HCEC 1CT (cell line): Measurements from ENCODE around the gene CBLL1.

Experiments
- DNase-seq: peaks from one replicate; pipeline ENCODE4 v3.0.0-alpha.2; 2017

Gene CBLL1

GRCh38 chr7:107746006-107746405, 2.1 kb downstream of the CBLL1 start:
- DNase-seq: no peak

- DNase-seq: no peak
Observed at GRCh38 chr7:107751113-107751512, 7.2 kb downstream of the CBLL1 start.

DNA sequence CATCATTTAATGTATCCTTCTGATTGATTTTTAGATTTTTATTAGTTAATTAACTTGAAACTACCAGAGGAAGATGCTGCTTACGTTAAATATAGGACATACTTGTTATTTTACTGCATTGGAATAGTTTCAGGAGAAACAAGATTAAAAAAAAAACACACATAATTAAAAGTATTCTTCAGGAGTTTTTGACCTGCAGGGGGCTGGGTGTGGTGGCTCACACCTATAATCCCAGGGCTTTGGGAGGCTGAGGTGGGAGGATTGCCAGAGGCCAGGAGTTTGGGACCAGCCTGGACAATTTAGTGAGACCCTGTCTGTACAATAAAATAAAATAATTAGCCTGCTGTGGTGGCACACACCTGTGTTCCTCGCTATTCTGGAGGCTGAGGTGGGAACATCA, 10.7 kb downstream of the CBLL1 start:
- DNase-seq: no peak

DNA sequence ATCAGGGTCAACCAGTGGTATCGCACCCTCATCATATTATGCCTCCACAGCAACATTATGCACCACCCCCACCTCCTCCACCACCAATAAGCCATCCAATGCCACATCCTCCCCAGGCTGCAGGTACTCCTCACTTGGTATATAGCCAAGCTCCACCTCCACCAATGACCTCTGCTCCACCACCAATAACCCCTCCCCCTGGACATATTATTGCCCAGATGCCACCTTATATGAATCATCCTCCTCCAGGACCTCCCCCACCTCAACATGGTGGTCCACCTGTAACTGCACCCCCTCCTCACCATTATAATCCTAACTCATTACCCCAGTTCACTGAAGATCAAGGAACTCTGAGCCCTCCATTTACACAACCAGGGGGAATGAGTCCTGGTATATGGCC, 14.7 kb downstream of the CBLL1 start:
- DNase-seq: no peak

- no peak for DNase-seq
Observed at GRCh38 chr7:107767391-107767790, 23.4 kb downstream of the CBLL1 start.

GRCh38 chr7:107768263-107768662, 24.3 kb downstream of the CBLL1 start:
- no peak for DNase-seq

- no peak for DNase-seq
Observed at GRCh38 chr7:107773027-107773426, 29.1 kb downstream of the CBLL1 start.

GRCh38 chr7:107777702-107778101, 33.8 kb downstream of the CBLL1 start:
- no peak for DNase-seq

GRCh38 chr7:107778283-107778682, 34.3 kb downstream of the CBLL1 start:
- no peak for DNase-seq

DNA sequence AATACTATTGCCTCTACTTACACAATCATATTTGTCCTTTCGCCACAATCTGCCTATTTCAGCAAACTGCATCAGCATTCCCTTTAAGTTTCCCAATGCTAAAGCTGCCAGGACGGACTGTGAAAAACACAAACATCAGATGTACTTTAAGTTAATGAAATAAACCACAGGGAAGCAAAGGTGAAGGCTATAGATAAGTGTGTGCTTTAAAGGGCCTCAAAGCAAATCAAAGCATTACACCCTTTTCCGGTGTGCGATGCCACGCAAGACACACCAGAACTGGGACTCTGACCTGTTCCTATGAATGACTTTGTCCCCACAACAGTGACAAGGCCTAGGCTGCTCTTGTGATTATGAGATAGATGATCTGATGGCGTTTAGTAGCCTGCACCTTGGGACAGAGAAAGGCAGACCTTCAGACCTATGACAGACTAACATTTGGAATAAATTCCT, 35.7 kb downstream of the CBLL1 start:
- DNase-seq: no peak

GRCh38 chr7:107782374-107782773, 38.4 kb downstream of the CBLL1 start:
- no peak for DNase-seq

- no peak for DNase-seq
Observed at GRCh38 chr7:107783648-107784047, 39.7 kb downstream of the CBLL1 start.

- no peak for DNase-seq
Observed at GRCh38 chr7:107785170-107785569, 41.2 kb downstream of the CBLL1 start.

GRCh38 chr7:107785926-107786325, 42.0 kb downstream of the CBLL1 start:
- no peak for DNase-seq

GRCh38 chr7:107788216-107788615, 44.3 kb downstream of the CBLL1 start:
- DNase-seq: no peak

- DNase-seq: no peak
Observed at GRCh38 chr7:107788662-107789061, 44.7 kb downstream of the CBLL1 start.

DNA sequence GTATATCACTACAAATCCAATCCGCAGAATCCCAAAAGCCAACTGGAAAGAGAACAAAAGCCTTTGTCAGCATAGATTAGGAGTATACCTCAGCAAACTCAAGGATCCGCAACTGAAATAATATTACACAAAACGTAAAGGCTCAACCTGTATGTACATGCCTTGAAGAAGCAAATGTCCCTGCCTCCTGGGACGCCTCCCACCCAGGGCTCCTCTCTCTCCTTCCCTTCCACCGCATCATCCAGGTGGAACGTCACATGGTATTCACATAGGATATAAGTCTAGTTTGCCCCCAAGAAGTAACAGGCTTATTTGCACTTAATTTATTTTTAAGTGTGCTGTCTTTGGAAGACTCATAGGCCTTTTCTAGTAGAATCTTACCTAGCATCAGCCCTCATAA, 45.7 kb downstream of the CBLL1 start:
- DNase-seq: no peak

GRCh38 chr7:107792364-107792763, 48.4 kb downstream of the CBLL1 start:
- DNase-seq: no peak

DNA sequence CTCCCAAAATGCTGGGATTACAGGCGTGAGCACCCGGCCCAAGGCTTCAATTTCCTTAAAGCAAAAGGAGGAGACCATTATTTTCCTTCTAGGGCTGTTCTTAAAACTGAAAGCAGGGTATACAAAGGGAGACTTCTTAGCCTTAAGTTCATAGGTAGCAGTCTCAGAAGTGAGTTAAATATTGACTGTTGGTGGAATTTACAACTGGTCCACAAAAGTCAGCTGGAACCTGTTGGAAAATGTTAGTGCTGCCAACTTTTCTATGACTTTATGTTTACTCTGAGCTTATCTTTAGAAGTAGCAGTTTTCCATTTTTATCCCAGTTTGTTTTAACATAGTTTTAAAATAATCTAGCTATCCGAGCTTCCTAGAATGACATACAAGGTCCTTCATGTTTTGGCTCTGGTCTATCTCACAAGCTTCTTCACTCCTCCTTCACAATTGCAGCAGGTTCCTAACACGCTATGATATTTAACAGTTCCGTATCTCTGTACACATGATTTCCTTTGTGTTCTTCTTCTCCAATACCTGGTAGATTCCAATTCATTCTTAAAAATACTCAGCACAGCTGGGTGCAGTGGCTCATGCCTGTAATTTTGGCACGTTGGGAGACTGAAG, 55.8 kb downstream of the CBLL1 start:
- DNase-seq: no peak

GRCh38 chr7:107803009-107803610, 59.2 kb downstream of the CBLL1 start, which contains the start of gene SLC26A3:
SLC26A3 (minus strand) TSS chr7:107803223; CDS start chr7:107794509, 8,714 bp downstream.
- no peak for DNase-seq

- DNase-seq: no peak
Observed at GRCh38 chr7:107809179-107809578, 65.2 kb downstream of the CBLL1 start.

GRCh38 chr7:107810626-107811025, 66.7 kb downstream of the CBLL1 start:
- no peak for DNase-seq
